GM21529 (cell line): ENCODE results near the gene STK10.

ENCODE experiments used
- ATAC-seq: cut with Tn5 transposase; IDR thresholded peaks from one replicate; pipeline ENCODE4 v1.9.1; 2021; ENCODE audit not compliant: unreplicated experiment

STK10 gene

DNA sequence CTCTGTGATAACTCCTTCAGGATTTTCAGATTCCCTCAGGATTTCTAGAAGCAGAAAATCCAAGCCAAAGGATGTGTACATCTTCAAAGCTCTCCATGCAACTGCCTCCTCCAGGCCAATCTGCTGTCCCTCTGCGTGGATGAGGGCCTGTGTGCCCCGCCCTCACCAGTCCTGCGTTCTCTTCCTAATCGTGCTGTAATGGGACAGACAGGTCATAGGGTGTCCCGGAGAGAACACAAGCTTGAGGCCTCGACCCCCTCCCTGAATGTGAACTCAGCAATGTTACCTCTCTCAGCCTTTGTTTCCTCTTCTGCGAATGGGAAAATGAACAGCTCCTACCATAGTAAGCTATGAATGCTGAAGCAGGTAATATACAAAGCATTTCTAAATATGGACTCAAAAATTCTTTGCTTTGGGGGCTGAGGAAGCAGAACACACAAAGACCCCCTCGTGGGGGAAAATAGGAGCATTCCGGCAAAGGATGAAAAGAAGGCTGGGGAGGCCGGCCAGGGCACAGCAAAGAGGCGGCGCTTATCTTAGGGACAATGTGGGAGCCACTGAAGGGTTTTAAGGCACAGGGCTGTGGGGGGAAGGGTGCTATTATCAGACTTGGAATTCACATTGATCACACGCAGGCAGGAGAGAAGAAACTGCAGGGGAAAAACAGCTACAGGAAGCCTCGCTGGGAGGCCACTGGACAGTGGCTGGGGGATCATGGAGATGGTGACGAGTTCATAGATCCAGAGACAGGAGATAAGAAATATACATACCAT lies 124.4 kb downstream of the STK10 start:
- ATAC-seq, result no peak

DNA sequence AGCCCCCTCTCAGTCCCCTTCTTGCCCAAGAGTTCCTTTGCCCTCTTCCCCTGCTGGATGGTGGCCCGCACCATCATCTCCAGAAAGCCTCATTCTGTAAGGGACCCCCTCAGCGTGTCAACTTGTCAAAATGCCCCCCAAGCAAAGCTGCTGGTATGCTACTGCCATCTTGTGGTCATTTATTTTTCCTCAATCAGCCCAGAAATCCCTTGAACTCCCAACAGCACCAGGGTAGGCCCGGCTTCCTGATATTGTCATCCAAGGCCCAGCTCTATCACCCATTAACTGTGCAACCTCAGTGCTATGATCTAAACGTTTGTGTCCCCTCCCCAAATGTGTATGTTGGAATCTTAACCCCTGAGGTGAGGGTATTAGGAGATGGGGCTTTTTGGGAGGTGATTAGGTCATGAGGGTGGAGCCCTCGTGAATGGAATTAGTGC lies 128.3 kb downstream of the STK10 start:
- no peak for ATAC-seq

- ATAC-seq, result no peak
Observed at GRCh38 chr5:172058088-172058487, 129.9 kb downstream of the STK10 start.

GRCh38 chr5:172055996-172056395 lies 132.0 kb downstream of the STK10 start:
- ATAC-seq, result no peak

DNA sequence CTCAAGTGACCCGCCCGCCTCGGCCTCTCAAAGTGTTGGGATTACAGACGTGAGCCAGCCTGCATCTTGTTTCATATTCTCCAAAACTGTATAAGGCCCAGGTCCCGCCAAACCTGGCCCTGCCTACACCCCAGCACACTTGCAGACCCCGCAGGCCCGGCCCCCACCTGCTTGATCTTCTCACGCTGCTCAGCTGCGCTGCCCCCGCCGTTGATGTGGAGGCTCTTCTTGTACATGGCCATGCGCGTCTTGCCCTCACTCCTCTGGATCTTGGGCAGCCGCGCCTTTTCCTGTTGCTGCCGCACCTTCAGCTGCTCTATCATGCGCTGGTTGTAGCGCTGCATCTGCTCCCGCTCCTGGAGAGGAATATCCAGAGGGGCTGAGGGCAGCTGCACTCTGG lies 132.6 kb downstream of the STK10 start:
- ATAC-seq, result no peak

DNA sequence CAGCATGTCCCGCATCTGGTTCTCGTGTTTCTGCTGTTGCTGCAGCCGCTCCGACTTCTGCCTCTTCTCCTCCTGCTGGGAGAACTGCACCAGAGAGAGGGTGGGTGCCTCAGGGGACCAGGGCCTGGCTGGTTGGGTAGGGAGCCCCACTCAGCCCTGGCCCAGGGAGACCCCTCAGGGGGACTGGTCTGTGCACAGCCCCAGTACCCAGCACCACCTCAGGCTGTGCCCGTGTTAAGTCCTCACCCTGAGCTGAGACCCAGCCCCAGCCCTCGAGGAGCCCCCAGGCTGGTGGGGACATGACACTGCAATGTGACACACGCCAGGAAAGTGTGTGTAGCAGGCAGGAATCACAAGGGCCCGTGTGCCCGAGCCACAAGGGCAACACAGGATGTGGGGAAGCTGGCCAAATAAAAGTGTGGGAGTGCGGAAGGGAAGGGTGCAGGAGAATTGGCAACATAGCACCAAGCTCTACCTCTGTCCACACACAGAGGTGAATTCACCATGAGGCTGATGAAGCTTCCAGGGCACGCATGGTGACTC lies 133.3 kb downstream of the STK10 start:
- ATAC-seq, result no peak

GRCh38 chr5:172052450-172053236 lies 135.4 kb downstream of the STK10 start:
- ATAC-seq, result no peak

DNA sequence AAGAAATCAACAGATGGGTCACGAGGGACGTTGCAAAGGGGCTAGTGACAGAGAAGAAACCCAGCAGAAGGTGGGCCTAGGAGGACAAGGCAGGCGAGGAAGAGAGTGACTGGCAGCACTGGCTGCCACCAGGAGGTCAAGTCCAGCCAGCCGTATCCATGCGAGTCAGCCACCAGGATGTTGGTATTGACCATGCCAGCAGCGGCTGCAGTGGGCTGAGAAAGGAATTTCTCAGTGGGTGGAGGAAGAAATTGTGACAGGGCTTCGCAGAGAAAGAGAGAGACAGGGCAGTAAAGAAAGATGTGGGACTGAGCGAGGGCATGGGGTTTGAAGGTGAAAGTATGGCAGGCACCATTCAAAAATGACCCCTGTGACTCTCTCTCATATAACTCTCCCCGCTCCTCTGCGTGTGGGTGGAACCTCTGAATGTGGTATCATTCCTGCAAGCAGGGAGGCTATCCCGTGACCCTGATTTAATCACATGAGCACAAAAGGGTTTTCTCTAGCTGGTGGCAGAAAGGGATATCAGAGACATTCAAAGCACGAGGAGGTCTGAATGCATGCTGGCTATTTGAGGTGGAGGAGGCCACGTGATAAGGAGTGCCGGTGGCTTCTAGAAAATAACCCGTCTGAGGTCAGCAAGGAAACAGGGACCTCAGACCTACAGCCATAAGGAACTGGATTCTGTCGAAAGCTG lies 136.2 kb downstream of the STK10 start:
- ATAC-seq, result no peak

- ATAC-seq, result no peak
Observed at GRCh38 chr5:172050080-172050479, 137.9 kb downstream of the STK10 start.

DNA sequence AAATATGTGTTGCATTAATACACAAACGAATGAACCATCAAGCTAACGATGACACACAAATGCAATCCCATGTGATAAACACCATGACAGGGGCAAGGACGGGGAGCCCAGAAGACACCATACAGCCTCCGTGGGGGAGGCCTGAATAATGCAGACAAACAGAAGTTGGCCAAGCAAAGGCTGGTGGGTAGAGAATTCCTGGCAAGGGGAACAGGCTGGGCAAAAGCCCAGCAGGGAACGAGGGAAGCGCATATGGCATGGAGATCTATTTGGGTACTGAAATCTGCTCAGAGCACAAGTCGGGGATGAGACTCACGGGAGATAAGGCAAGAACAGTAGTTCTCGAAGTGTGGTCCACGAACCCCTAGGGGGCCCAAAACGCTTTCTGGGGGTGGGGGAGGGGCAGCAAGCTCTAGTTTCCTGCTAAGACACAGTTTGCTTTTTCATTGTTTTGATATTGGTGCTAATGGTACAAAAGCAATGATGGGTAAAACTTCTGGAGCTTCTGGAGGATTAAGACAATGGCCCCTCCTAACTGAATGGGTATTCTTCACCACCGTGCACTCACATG lies 138.7 kb downstream of the STK10 start:
- no peak for ATAC-seq

DNA sequence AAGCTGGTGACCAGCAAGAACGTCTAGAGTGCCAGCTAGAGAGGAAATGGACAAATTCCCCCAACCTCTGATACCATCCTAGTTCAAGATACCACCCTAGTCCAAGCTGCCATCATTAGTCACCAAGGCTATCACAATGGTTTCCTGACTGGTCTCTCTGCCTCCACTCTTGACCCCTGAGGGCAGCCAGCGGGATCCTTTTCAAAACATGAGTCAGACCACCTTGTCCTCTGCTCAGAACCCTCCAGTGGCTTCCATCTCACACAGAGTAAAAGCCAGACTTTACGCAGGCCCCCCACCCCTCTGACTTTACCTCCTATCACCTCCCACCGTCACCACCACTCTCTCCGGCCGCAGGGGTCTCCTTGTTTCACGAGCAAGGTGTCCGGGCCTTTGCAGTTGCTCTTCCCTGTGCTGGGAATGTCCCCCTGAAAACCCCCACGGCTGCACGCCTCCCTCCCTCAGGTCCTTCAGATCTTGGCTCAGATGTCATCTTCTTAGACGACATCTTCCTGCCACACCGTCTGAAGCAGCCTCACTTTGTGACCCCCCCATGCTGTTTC lies 139.4 kb downstream of the STK10 start:
- no peak for ATAC-seq

DNA sequence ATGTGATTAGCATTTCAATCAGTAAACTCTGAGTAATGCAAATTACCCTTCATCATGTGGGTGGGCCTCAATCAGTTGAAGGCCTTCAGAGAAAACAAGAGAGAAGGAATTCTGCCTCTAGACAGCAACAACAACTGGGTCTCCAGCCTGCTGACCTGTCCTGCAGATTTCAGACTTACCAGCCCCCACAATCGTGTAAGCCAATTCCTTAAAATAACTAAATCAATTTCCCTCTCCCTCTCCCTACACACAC lies 139.9 kb downstream of the STK10 start:
- ATAC-seq, result no peak

DNA sequence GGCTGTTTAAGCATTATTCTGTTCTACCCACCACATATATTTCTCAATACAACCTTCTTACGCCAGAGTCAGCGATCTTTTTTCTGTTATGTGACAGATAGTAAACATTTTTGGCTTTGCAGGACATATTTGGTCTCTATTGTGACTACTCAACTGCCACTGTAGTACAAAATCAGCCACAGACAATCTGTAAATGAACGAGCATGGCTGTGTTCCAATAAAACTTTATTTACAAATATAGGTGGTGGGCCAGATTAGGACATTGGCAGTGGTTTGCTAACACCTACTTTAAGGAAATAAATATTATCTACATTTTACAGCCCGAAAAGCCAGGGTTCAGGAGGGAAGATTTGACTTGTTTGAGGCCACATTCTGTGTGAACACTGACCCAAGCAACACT lies 141.4 kb downstream of the STK10 start:
- ATAC-seq, result no peak

GRCh38 chr5:172045315-172045632 lies 142.8 kb downstream of the STK10 start:
- ATAC-seq, result no peak

DNA sequence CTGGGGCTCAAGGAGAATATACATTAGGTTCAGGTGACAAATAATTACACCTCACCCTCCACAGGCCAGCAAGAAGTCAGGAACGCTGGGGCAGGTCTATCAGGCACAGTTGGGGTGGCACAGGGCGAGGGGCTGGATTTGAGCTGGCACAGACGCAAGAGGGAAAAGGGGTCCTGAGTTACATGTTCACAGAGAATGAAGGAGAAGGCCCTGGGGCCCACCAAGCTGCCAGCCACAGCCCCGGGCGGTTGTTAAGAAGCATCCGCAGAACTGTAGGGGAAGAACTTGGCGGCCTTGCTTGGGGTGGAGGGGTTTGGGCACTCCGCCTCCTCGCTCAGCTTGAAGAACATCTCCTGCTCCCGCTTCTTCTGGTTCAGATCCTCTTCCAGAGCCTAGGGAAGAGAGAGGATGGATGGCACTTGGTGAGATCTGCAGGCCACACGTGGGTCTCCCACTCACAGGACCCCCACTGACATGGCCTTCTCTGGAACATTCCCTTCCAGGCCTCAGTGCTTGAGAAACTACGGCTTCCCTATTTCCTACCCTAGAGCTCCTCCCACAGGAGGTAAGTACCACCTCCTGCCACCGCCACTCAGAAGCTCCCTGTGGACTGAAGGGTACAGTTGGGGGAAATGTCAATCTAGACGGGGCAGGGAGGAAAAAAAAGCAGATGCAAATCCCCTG lies 143.3 kb downstream of the STK10 start:
- ATAC-seq, result no peak

DNA sequence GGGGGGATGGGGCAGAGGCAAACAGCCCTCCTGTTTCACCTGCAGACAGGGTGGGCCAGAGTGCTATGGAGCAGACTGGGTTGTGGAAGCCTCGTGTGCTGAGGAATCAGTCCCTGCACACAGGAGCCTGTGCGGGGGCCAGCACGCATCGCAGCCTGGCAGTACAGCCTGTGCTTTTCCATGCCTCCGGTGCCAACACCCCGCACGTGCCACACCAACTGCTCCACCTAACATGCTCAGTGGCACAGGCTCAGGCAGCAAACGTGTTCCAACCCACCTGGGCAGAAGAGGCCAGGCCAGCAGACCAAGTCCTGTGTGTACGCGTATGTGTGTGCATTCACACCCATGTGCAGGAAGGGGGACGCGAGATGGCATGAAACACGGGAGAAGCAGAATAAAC lies 144.2 kb downstream of the STK10 start:
- no peak for ATAC-seq

GRCh38 chr5:172042183-172042582 lies 145.8 kb downstream of the STK10 start:
- ATAC-seq, result no peak

- ATAC-seq, result no peak
Observed at GRCh38 chr5:172038167-172038566, 149.9 kb downstream of the STK10 start.

GRCh38 chr5:172035049-172035448 lies 153.0 kb downstream of the STK10 start:
- peak; percentile 91 for ATAC-seq

GRCh38 chr5:172031894-172032461 lies 156.0 kb downstream of the STK10 start:
- no peak for ATAC-seq
